GM19455 (cell line): ENCODE results near the gene COL7A1.

Source experiments
- ATAC-seq: cut with Tn5 transposase; IDR thresholded peaks from one replicate; pipeline ENCODE4 v1.9.1; 2021; ENCODE audit not compliant: unreplicated experiment

COL7A1 gene

DNA sequence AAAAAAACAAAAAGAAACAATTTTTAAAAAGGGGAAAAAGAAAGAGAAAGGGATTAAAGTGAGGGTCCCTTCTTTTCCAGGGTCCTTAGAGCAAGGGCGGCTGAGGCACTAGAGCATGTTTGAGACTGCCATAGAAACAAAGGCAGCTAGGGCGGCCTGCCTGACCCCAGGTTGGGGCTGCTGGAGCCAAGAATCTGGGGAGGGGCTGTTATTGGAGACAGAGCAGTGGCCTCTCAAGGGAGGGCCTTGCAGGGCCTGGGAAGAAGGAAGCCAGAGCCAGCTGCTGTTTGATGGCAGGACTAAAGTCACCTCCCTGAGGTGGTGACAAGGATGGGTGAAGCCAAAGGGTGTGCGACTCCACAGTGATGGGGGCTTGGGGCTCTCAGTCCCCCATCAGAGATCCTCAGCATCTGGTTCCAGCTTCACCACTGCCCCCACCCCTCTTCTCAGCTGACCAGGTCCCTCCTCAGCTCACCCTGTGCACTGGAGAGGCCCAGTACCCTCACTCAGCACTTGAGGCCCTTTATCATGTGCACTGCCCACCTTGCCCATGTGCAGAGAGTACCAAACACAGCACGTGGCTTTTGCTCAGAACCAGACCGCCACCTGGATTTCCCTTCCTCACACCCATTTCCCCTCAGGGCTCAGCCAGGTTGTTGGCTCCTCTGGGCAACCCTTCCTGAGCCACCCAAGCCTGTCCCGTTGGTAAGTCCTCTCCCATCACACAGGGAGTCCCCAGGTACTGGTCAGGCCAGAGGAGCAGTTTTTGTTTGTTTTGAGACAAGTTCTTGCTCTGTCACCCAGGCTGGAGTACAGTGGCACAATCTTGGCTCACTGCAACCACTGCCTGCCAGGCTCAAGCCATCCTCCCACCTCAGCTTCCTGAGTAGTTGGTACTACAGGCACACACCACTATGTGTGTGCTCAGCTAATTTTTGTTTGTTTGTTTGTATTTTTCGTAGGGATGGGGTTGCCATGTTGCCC lies 24.7 kb upstream of the COL7A1 start:
- ATAC-seq = no peak

GRCh38 chr3:48617559-48617958 lies 22.4 kb upstream of the COL7A1 start:
- no peak for ATAC-seq

DNA sequence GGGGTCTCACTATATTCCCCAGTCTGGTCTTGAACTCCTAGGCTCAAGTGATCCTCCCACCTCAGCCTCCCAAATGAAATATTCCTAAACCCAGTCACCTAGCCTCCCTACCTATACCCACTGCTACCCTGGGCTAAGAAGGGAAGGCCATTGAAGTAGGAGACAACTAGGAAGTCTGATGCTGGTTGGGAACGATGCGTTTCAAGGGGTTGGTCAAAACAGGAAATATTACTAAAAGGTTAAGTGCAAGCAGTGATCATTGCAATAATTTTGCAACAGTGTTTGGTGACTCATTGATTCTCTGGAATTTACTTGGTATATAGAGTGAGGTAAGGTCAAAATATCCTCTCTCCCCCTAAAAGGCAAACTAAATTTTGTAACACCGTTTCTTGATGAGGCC lies 18.9 kb upstream of the COL7A1 start:
- ATAC-seq = no peak

DNA sequence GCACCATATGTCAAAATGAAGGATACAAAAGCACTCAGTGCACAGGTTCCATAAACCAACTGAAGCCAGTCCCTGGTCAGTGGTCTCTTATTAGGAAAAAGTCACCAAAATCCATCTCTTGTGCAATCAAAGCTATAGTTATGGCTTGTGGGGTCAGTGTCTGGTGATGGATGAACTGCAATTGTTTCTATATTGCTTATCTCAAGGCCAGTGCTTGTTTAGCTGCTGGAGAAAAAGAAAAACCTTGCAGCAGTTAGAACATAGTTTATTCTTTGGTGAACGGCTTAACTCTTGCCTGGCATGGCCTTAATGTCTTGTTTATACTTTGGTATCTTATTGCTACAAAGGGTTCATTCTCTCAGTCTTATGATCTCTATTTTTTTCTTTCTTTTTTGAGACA lies 17.2 kb upstream of the COL7A1 start:
- no peak for ATAC-seq

DNA sequence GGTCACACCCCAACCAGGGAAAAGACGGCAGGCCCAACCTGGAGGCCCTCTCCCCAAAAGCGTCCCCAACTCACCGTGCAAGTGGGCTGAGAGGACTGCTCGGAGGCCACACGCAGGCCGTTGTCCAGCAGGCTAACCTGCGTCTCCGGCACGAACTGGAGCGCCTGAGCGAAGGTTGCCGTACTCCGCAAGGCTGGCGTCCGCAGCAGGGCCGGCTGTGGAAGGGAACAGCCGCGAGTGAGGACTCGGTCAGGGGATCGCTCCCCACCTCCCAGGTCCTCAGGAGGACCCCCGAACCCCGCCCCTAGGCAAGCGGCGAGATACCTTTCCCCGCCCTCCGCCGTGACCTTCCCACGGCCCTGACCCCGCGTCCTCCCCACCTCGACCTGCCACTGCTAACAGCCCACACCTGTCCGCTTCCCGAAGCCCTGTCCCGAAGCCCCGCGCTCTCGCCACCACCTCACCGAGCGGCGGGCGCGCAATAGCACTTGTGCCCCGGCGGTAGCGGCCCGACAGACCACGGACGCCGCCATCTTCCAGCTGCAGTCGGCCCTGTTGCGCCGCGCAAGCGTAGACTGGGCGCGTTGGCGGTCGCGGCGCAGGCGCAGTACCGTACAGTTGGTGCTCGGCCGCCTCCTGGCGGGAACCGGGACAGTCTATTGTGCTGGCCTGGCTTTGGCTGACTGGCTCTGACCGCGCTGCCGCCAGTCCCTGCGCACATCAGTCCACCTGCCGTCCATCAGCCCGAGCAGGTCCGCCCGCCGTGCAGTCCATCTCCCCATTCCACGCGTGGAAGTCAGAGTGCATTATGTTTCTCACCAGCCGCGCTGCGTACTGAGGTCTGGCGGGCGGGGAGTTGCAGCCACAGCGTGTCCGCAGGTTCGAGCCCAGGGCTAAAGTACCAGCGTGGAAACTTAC lies 14.2 kb upstream of the COL7A1 start, which contains the start of gene UQCRC1:
Gene UQCRC1 (minus strand): TSS at position 559 of the 918 bp plus-strand sequence. CDS start 26 bp downstream, at position 533.
- ATAC-seq = peak; percentile 92

- no peak for ATAC-seq
These were observed 12.4 kb upstream of the COL7A1 start for GRCh38 chr3:48607519-48607918.

DNA sequence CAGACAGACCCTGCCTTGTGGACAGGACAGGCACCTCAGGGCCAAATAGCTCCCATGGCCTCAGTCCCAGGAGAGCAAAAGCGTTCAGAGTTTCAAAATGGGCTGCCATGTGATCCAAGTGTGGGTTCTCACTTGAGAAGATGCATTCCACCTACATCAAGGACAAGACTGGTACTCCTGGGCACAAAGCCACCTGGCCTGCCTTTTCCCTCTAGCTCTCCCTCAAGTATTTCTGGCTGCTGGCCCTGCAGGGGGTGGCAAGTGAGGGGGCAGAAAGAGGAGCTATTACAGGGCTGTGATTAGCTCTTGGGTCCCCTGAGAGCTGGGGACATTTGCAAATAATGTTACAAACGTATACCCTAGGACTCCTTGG lies 6.5 kb upstream of the COL7A1 start:
- no peak for ATAC-seq

DNA sequence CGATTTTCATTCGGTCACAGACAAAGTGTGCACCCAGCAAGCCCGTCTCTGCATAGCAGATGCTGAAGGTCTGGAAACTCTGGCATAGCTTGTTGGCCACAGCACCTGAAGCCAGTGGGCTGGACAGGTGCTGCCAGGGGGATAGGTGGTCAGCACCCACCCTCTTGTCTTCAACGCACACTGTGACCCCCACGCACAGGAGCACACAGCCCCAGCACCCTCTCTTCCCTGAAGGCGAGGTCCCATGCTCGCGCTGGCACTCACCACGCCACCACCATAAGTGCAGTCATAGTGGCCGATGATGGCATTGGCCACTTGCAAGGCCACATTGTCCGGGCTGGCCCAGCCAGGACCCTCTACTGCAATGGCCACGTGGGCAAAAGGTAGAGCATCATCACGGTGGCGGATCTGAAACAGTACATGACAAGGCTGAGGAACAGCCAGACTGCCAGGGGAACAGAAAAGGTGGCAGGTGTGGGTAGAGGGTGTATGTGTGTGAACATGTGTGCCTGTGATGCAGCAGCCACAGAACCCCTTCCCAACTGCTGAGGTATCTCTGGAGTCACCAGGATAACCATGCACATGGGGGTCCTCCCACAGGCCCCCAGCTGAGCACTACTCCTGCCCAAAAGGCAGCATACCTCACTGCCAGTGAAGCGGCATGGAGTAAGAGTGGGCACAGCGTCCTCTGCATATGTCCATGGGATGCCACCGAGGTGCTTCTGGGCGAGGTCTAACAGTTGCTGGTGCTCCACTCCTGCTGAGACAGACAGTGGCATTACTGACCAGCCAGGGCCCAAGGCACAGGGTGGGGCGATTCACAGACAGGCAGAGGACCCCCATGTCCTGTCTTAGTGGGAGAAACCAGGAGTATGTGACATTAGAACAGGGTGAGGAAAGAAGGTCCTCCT lies 5.8 kb upstream of the COL7A1 start:
- no peak for ATAC-seq

DNA sequence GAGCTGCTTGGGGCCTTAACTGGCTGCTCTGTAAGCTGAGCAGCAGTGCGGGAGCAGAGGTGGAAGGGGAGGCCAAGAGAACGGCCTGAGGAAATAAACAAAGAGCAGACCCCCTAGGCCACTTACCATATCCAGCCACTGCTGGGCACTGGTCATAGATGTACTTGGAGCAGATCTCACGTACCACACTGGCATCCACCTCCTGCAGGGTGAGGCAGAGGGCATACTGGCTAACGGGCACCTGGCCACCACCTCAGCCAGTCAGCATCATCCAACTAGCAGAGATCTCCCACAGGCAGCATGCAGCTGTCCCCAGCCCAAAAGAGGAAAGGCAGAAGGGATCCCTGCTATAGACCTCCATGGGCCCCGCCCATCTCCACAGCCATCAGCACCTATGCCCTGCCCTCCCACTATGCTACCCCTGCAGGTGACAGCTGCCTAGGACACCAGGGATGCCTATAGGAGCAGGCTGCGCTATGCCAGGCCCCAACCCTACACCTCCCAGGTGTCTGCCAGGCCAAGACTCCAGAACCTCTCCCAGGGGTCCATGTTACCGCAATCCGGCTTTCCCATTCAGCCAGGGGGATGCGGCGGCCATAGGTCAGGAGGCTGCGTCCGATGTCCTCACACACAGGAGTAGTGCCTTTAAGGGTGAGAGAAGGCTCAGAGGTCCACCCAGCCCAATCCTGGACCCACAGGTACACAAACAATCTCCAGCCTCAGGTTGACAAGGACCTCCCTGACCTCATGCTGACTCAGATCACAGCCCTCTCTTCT lies 4.6 kb upstream of the COL7A1 start:
- ATAC-seq = no peak

DNA sequence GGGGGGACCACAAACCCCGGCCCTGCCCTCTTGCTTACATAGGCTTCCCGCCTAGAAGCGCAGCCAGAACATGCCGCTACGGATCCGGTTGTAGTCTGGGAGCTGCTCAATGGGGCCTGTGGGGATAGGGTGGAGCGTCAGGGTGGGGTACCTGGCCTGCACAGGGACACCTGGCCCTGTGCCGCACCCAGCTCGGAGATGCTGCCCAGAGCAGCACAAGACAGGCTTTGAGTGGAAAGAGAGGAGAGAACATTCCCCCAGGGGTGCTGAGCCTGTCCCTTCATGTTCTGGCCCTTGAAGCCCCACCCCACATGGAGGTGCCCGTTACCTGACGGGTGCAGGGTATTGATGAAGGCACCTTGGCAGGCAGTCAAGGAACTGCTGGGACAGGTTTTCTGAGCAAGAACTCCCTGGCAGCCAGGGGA lies 4.0 kb upstream of the COL7A1 start:
- ATAC-seq = no peak

DNA sequence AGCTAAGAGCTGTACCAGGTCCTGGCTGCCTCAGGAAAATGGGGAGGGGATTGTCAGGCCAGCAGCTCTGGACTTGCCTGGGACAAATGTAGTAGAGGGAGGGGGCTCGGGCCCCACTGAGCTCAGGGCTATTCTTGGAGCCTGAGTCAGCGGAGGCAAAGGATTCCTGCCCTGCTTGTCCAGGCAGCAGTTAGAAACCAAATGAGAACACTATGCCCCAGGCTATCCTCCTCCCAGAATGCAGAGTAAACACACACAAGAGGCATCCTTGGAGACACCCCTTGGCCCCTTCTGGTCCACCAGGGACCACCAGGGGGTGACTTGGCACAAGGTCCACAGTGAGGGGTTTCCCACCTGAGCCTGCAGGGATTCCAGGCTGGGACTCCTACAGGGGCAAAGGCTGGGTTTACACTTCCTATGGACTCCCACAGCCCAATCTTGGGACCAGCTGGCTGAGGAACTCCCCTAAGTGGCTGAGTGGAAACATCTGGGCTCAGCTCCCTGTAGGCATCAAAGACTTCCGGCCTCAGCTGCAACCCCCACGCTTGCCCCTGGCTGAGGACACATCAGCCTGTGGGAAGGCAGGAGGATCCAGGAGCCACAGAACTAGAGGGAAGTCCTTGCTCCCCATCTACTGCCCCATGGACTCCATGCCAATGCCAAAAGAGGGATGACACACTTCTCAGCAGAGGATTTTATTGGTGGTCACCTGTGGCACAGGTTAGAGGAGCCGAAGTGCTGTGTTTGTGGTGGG lies 3.4 kb upstream of the COL7A1 start:
- no peak for ATAC-seq

- ATAC-seq = no peak
These were observed 2.3 kb upstream of the COL7A1 start for GRCh38 chr3:48597408-48597800.

GRCh38 chr3:48596676-48597407 lies 1.7 kb upstream of the COL7A1 start:
- no peak for ATAC-seq

DNA sequence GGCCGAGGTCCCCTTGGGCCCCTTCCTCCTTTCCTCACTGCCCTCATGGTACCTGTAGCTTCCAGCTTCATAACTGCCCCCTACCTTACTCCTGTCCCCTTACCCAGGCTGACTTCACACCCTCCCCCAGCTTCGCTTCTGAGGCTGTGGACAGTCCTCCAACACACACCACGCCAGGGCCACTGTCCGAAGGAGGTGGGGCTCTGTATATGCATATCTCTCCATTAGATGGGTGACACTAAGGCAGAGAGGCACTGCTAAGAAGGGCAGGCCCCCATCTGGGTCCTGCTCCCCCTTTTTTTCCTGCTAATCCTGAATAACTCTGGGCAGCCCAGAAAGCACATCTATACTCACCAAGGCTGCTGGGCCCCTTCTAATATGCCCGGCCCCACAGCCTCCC lies 1.0 kb upstream of the COL7A1 start:
- ATAC-seq = no peak

- no peak for ATAC-seq
These were observed 495 bp upstream of the COL7A1 start for GRCh38 chr3:48595526-48596121.

DNA sequence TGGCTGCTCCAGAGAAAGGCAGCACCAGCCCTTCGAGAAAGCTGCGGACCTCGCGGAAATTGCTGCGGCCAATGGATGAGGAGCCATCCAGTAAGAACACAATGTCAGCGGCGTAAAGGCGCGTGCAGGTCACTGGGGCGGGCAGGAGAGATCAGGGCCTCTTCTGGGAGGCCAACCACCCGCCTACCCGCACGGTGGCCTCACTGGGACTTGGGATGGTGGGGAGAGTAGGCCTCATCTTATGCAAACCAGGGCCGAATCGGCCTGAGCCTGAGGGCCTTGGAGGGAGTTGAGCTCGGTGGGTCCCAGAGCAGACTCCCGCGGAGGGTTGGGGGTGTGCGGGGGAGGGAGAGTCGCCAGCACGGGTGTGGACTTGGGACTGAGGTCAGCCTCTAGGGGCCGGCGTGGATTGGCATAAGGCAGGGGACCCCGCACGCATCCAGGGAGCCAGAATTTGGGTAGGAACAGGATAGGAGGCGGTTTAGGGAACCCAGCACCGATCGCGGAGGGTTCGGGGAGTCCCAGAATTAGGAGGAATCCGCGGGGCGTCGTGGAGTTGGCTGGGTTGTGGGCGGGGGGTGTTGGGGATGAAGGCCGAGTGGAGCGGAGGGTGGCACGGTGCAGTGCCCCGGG lies 596 bp downstream of the COL7A1 start:
- no peak for ATAC-seq

- no peak for ATAC-seq
These were observed 1.8 kb downstream of the COL7A1 start for GRCh38 chr3:48593337-48593736.
